Cardiac fibroblast (primary cell): ENCODE results near the gene CHRD.

Experiments
- DNase-seq, 2 donors: peaks; one replicate each; pipeline versions ENCODE4 v3.0.0 to v3.0.0-alpha.2; 2010; ENCODE audit warnings: low read depth in 2 of 2
- H3K4me3 ChIP-seq, 2 donors: replicated peaks in 1 of 2; 1 replicate in 1 of 2; 2 replicates in 1 of 2; pipeline ENCODE4 v1.5.1; 2011; ENCODE audit warnings: low read depth in 2 of 2, low read length in 2 of 2, mild to moderate bottlenecking in 2 of 2, moderate library complexity in 1 of 2
- TF ChIP-seq, protein P1 (sequence below): IDR thresholded peaks from one replicate; pipeline ENCODE4 v1.5.1; 2011; ENCODE audit warnings: low read depth, mild to moderate bottlenecking, low read length, inconsistent platforms

Gene CHRD

DNA sequence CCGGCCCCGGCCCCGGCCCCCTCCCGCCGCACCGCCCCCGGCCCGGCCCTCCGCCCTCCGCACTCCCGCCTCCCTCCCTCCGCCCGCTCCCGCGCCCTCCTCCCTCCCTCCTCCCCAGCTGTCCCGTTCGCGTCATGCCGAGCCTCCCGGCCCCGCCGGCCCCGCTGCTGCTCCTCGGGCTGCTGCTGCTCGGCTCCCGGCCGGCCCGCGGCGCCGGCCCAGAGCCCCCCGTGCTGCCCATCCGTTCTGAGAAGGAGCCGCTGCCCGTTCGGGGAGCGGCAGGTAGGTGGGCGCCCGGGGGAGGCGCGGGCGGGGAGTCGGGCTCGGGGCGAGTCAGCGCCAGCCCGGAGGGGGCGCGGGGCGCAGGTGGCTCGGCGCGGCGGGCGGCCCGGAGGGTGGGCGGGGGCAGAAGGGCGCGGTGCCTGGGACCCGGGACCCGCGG lies 352 bp downstream of the CHRD start:
- DNase-seq = peak; percentile 16 to 46
- no peak overlapping the region for H3K4me3 ChIP-seq
- TF ChIP-seq, protein P1, sequence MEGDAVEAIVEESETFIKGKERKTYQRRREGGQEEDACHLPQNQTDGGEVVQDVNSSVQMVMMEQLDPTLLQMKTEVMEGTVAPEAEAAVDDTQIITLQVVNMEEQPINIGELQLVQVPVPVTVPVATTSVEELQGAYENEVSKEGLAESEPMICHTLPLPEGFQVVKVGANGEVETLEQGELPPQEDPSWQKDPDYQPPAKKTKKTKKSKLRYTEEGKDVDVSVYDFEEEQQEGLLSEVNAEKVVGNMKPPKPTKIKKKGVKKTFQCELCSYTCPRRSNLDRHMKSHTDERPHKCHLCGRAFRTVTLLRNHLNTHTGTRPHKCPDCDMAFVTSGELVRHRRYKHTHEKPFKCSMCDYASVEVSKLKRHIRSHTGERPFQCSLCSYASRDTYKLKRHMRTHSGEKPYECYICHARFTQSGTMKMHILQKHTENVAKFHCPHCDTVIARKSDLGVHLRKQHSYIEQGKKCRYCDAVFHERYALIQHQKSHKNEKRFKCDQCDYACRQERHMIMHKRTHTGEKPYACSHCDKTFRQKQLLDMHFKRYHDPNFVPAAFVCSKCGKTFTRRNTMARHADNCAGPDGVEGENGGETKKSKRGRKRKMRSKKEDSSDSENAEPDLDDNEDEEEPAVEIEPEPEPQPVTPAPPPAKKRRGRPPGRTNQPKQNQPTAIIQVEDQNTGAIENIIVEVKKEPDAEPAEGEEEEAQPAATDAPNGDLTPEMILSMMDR = no peak

DNA sequence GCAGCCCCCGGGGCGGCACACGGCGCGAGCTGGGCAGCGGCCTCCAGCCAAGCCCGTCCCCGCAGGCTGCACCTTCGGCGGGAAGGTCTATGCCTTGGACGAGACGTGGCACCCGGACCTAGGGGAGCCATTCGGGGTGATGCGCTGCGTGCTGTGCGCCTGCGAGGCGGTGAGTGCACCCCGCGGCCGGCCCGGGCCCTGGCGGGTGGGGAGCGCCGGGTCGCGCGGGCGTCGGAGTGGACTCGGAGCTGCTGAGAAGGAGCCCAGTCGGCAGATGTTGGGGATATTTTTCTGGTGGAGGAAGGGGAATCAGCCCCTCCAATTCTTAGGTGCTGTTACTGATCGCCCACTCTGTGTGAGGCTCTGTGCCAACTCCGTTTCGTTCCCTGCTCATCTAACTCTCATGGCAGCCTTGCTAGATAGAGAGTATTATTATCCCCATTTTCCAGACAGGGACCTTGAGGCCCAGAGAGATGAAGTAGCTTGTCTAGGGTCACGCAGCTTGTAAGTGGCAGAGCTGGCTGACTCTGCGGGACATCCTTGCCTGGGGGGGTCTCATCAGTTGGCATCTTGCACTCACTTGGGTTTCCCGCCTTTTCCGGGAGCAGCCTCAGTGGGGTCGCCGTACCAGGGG lies 890 bp downstream of the CHRD start:
- TF ChIP-seq, protein P1 = no peak
- H3K4me3 ChIP-seq = no peak overlapping the region
- DNase-seq = no peak

DNA sequence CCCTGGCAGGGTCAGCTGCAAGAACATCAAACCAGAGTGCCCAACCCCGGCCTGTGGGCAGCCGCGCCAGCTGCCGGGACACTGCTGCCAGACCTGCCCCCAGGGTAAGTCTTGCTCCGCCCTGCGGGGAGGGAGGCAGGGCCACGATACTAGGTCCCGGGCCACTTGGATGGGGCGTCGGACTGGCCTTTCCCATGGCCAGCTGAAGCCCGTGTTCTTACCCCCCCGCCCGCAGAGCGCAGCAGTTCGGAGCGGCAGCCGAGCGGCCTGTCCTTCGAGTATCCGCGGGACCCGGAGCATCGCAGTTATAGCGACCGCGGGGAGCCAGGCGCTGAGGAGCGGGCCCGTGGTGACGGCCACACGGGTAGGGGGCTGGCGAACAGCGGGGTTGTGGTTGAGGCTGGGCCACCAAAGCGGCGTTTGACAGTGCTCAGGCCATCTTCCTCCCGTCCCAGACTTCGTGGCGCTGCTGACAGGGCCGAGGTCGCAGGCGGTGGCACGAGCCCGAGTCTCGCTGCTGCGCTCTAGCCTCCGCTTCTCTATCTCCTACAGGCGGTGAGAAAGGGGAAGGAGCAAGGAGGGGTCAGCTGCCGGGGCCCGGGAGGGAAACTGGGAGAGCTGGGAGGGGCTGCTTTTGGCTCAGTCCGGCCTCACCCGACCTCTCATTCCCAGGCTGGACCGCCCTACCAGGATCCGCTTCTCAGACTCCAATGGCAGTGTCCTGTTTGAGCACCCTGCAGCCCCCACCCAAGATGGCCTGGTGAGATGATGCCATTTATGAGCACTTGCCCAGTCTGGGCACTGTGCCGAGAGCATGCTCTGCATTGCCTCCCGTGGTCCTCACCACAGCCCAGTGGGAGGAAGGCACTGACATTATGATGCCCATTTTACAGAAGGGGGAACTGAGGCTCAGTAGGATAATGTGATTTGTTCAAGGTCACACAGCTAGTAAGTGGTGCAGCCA lies 1.7 kb downstream of the CHRD start:
- no peak for DNase-seq
- TF ChIP-seq, protein P1 = no peak
- H3K4me3 ChIP-seq = no peak overlapping the region

DNA sequence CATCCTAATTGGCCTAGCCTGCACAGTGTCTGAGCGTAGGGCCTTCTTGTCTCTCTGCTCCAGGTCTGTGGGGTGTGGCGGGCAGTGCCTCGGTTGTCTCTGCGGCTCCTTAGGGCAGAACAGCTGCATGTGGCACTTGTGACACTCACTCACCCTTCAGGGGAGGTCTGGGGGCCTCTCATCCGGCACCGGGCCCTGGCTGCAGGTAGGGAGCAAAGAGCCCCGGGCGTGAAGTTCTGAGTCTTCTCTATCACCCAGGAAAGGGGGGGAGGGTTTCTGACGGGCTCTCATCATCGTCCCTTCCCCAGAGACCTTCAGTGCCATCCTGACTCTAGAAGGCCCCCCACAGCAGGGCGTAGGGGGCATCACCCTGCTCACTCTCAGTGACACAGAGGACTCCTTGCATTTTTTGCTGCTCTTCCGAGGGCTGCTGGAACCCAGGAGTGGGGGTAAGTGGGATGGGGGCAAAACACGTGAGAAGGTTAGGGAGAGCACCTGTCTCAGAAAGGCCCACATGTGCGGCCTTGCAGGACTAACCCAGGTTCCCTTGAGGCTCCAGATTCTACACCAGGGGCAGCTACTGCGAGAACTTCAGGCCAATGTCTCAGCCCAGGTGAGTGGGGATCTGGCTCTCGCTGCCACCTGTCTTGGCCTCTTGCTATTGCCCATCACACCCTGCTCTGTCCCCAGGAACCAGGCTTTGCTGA lies 2.6 kb downstream of the CHRD start:
- no peak for DNase-seq
- TF ChIP-seq, protein P1 = no peak
- H3K4me3 ChIP-seq = no peak overlapping the region

DNA sequence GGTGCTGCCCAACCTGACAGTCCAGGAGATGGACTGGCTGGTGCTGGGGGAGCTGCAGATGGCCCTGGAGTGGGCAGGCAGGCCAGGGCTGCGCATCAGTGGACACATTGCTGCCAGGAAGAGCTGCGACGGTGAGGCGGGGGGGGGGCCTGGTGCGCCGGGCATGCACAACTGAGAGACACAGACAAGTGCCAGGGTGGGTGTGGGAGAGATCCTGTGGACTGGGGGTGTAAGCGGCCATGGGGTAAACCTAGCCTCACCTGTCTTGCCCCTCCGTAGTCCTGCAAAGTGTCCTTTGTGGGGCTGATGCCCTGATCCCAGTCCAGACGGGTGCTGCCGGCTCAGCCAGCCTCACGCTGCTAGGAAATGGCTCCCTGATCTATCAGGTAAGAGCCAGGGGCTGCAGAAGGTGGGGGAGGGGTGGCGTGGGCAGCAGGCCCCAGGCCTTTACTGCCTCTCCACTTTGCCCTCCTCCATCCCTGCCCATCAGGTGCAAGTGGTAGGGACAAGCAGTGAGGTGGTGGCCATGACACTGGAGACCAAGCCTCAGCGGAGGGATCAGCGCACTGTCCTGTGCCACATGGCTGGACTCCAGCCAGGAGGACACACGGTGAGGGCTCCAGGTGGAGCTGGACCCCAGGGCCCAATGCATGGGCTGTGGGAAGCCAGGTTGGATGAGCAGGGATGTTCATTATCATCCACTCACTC lies 3.3 kb downstream of the CHRD start:
- H3K4me3 ChIP-seq = no peak overlapping the region
- TF ChIP-seq, protein P1 = no peak
- no peak for DNase-seq

DNA sequence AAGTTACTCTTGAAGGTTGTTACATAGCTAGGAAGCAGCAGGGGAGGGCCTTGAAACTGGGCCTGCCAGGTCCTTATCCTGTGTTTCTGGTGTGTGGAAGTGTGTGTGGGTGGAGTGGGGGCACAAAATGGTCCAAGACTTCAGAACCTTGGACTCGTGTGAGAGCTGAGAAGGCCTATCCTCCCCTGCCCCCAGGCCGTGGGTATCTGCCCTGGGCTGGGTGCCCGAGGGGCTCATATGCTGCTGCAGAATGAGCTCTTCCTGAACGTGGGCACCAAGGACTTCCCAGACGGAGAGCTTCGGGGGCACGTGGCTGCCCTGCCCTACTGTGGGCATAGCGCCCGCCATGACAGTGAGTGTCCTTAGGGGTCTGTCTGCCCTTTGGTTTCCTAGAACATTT lies 4.5 kb downstream of the CHRD start:
- TF ChIP-seq, protein P1 = no peak
- no peak for DNase-seq
- no peak overlapping the region for H3K4me3 ChIP-seq
